HepG2 (cell line): ENCODE results near the gene LTA. TPM values are rescaled to one million over a fixed set of nuclear protein-coding genes. Genes with fewer than 3 reads are reported as not detected.

Source experiments
- AGO1 ChIP-seq: fragments of 200-400 bp; formaldehyde crosslinking; IDR thresholded peaks from 2 replicates; pipeline ENCODE4 v1.6.1; 2017; ENCODE audit warnings: mild to moderate bottlenecking, low read depth, low read length, moderate library complexity; ENCODE audit not compliant: poor library complexity, severe bottlenecking
- ESRRA ChIP-seq: sonication (generic); formaldehyde crosslinking; IDR thresholded peaks from 2 replicates; pipeline ENCODE4 v1.5.1; 2020; ENCODE audit warnings: mild to moderate bottlenecking, low read depth, missing genetic modification reagents
- HNRNPK ChIP-seq: fragments of 200-400 bp; formaldehyde crosslinking; IDR thresholded peaks from 2 replicates; pipeline ENCODE4 v1.6.1; 2018; ENCODE audit warnings: low read length, low read depth, moderate library complexity, mild to moderate bottlenecking; ENCODE audit not compliant: poor library complexity, severe bottlenecking
- NAIF1 ChIP-seq: sonication (generic); formaldehyde crosslinking; IDR thresholded peaks from 2 replicates; pipeline ENCODE4 v1.5.0; 2020; ENCODE audit warnings: mild to moderate bottlenecking, missing genetic modification reagents, borderline replicate concordance
- SP1 ChIP-seq, 2 experiments: fragments of 450-650 bp in 1 of 2; sonication (generic) in 1 of 2; formaldehyde crosslinking in 1 of 2; IDR thresholded peaks; 2 replicates each; pipeline versions ENCODE4 v1.4.0 to v1.6.1; 2016 to 2020; ENCODE audit warnings: missing genetic modification reagents in 1 of 2
- ZKSCAN5 ChIP-seq: sonication (generic); formaldehyde crosslinking; IDR thresholded peaks from 2 replicates; pipeline ENCODE4 v1.5.1; 2020; ENCODE audit warnings: mild to moderate bottlenecking, missing genetic modification reagents
- ZSCAN25 ChIP-seq: sonication (generic); formaldehyde crosslinking; IDR thresholded peaks from 2 replicates; pipeline ENCODE4 v1.8.0; 2022; ENCODE audit warnings: mild to moderate bottlenecking, missing genetic modification reagents
- polyA plus RNA-seq, 8 experiments: library from polyadenylated mRNA; depleted of rRNA in 3 of 8; stranded (reverse) in 7 of 8; unstranded in 1 of 8; fragments of >200 nt; fragmentation: Illumina TruSeq in 4 of 8; extraction: Trizol in 4 of 8; gene quantifications; 2 replicates each; pipeline versions ENCODE4 v1.2.1 to v1.2.3, GENCODE V29; 2011 to 2016; ENCODE audit warnings: low read depth in 4 of 8, missing spikeins in 1 of 8, mixed read lengths in 1 of 8; ENCODE audit not compliant: insufficient read depth in 1 of 8
- total RNA-seq, 5 experiments: library from RNA; depleted of rRNA; stranded (reverse); fragments of >200 nt; fragmentation: Illumina TruSeq; extraction: Trizol; gene quantifications; 2 replicates each; pipeline ENCODE4 v1.2.3, GENCODE V29; 2016; ENCODE audit warnings: low read depth in 1 of 5
- TF ChIP-seq, protein P1 (sequence below): sonication (generic); formaldehyde crosslinking; IDR thresholded peaks from 2 replicates; pipeline ENCODE4 v1.4.0; 2020; ENCODE audit warnings: missing genetic modification reagents, borderline replicate concordance
- TF ChIP-seq, protein P2 (sequence below): sonication (generic); formaldehyde crosslinking; IDR thresholded peaks from one replicate; pipeline ENCODE4 v1.5.1; 2020; ENCODE audit warnings: mild to moderate bottlenecking, missing genetic modification reagents; ENCODE audit errors: not compliant biosample characterization
- TF ChIP-seq, protein P3 (sequence below): sonication (generic); formaldehyde crosslinking; IDR thresholded peaks from 2 replicates; pipeline ENCODE4 v1.4.0; 2020; ENCODE audit warnings: missing genetic modification reagents, borderline replicate concordance
- TF ChIP-seq, protein P4 (sequence below): sonication (generic); formaldehyde crosslinking; IDR thresholded peaks from 2 replicates; pipeline ENCODE4 v1.8.0; 2022; ENCODE audit warnings: low read depth, missing genetic modification reagents

LTA gene
- total and polyA plus RNA-seq, 2 of the 13 experiments (the other 11 are each of a cell fraction or from before 2014, with no cell fraction given) = 0.09 TPM; not detected in 1

DNA sequence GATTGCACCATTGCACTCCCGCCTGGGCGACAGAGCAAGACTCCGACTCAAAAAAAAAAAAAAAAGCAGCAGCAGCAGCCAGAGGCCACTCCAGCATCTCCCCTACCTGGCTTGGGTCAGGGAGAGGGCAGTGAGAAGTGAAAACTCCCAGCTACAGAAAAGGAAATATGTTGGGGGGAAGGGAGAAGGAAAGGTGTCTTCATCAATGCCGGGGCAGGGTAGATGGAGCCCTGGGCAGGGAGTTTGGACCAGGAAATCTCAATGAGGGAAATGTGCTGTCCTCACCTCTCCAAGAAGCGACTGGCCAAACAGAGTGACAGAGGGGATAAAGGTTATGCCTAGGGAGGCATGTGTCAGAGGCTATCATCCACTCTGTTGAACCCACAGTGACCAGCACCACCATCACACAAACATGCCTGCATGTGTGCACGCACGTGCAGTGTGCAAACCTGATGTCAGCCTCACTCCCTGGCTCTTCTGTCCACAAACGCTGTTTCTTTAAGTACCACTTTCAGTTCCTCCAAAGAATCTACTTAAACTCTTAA, 42.1 kb downstream of the LTA start (continued):
- TF ChIP-seq, protein P1, sequence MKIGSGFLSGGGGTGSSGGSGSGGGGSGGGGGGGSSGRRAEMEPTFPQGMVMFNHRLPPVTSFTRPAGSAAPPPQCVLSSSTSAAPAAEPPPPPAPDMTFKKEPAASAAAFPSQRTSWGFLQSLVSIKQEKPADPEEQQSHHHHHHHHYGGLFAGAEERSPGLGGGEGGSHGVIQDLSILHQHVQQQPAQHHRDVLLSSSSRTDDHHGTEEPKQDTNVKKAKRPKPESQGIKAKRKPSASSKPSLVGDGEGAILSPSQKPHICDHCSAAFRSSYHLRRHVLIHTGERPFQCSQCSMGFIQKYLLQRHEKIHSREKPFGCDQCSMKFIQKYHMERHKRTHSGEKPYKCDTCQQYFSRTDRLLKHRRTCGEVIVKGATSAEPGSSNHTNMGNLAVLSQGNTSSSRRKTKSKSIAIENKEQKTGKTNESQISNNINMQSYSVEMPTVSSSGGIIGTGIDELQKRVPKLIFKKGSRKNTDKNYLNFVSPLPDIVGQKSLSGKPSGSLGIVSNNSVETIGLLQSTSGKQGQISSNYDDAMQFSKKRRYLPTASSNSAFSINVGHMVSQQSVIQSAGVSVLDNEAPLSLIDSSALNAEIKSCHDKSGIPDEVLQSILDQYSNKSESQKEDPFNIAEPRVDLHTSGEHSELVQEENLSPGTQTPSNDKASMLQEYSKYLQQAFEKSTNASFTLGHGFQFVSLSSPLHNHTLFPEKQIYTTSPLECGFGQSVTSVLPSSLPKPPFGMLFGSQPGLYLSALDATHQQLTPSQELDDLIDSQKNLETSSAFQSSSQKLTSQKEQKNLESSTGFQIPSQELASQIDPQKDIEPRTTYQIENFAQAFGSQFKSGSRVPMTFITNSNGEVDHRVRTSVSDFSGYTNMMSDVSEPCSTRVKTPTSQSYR (CRISPR knock-in tag) = no peak
- TF ChIP-seq ZKSCAN5 = no peak
- TF ChIP-seq ESRRA (CRISPR knock-in tag) = no peak
- TF ChIP-seq NAIF1 (CRISPR knock-in tag) = no peak
- no peak for TF ChIP-seq SP1 (IDR thresholded peaks at IDR 0.05)
- TF ChIP-seq SP1 (CRISPR knock-in tag; IDR thresholded peaks at IDR 0.05) = no peak
- TF ChIP-seq, protein P2, sequence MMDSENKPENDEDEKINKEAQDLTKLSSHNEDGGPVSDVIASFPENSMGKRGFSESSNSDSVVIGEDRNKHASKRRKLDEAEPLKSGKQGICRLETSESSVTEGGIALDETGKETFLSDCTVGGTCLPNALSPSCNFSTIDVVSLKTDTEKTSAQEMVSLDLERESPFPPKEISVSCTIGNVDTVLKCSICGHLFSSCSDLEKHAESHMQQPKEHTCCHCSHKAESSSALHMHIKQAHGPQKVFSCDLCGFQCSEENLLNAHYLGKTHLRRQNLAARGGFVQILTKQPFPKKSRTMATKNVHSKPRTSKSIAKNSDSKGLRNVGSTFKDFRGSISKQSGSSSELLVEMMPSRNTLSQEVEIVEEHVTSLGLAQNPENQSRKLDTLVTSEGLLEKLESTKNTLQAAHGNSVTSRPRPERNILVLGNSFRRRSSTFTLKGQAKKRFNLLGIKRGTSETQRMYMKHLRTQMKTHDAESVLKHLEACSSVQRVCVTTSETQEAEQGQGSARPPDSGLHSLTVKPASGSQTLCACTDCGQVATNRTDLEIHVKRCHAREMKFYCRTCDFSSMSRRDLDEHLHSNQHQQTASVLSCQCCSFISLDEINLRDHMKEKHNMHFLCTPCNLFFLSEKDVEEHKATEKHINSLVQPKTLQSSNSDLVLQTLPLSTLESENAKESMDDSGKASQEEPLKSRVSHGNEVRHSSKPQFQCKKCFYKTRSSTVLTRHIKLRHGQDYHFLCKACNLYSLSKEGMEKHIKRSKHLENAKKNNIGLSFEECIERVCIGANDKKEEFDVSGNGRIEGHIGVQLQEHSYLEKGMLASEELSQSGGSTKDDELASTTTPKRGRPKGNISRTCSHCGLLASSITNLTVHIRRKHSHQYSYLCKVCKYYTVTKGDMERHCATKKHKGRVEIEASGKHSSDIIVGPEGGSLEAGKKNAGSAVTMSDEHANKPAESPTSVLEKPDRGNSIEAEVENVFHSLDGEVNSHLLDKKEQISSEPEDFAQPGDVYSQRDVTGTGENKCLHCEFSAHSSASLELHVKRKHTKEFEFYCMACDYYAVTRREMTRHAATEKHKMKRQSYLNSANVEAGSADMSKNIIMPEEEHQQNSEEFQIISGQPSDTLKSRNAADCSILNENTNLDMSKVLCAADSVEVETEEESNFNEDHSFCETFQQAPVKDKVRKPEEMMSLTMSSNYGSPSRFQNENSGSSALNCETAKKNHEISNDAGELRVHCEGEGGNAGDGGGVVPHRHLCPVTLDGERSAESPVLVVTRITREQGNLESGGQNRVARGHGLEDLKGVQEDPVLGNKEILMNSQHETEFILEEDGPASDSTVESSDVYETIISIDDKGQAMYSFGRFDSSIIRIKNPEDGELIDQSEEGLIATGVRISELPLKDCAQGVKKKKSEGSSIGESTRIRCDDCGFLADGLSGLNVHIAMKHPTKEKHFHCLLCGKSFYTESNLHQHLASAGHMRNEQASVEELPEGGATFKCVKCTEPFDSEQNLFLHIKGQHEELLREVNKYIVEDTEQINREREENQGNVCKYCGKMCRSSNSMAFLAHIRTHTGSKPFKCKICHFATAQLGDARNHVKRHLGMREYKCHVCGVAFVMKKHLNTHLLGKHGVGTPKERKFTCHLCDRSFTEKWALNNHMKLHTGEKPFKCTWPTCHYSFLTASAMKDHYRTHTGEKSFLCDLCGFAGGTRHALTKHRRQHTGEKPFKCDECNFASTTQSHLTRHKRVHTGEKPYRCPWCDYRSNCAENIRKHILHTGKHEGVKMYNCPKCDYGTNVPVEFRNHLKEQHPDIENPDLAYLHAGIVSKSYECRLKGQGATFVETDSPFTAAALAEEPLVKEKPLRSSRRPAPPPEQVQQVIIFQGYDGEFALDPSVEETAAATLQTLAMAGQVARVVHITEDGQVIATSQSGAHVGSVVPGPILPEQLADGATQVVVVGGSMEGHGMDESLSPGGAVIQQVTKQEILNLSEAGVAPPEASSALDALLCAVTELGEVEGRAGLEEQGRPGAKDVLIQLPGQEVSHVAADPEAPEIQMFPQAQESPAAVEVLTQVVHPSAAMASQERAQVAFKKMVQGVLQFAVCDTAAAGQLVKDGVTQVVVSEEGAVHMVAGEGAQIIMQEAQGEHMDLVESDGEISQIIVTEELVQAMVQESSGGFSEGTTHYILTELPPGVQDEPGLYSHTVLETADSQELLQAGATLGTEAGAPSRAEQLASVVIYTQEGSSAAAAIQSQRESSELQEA (CRISPR knock-in tag) = no peak
- TF ChIP-seq HNRNPK = no peak
- TF ChIP-seq AGO1 = no peak
- TF ChIP-seq ZSCAN25 = peak; percentile 52
- TF ChIP-seq, protein P3, sequence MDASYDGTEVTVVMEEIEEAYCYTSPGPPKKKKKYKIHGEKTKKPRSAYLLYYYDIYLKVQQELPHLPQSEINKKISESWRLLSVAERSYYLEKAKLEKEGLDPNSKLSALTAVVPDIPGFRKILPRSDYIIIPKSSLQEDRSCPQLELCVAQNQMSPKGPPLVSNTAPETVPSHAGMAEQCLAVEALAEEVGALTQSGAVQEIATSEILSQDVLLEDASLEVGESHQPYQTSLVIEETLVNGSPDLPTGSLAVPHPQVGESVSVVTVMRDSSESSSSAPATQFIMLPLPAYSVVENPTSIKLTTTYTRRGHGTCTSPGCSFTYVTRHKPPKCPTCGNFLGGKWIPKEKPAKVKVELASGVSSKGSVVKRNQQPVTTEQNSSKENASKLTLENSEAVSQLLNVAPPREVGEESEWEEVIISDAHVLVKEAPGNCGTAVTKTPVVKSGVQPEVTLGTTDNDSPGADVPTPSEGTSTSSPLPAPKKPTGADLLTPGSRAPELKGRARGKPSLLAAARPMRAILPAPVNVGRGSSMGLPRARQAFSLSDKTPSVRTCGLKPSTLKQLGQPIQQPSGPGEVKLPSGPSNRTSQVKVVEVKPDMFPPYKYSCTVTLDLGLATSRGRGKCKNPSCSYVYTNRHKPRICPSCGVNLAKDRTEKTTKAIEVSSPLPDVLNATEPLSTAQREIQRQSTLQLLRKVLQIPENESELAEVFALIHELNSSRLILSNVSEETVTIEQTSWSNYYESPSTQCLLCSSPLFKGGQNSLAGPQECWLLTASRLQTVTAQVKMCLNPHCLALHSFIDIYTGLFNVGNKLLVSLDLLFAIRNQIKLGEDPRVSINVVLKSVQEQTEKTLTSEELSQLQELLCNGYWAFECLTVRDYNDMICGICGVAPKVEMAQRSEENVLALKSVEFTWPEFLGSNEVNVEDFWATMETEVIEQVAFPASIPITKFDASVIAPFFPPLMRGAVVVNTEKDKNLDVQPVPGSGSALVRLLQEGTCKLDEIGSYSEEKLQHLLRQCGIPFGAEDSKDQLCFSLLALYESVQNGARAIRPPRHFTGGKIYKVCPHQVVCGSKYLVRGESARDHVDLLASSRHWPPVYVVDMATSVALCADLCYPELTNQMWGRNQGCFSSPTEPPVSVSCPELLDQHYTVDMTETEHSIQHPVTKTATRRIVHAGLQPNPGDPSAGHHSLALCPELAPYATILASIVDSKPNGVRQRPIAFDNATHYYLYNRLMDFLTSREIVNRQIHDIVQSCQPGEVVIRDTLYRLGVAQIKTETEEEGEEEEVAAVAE = no peak
- TF ChIP-seq, protein P4, sequence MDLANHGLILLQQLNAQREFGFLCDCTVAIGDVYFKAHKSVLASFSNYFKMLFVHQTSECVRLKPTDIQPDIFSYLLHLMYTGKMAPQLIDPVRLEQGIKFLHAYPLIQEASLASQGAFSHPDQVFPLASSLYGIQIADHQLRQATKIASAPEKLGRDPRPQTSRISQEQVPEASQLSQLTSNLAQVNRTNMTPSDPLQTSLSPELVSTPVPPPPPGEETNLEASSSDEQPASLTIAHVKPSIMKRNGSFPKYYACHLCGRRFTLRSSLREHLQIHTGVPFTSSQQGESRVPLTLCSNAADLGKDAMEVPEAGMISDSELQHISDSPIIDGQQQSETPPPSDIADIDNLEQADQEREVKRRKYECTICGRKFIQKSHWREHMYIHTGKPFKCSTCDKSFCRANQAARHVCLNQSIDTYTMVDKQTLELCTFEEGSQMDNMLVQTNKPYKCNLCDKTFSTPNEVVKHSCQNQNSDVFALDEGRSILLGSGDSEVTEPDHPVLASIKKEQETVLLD = no peak
